GM23338 (cell line): ENCODE measurements around the gene EGFL8.

Experiments
- CREB1 ChIP-seq: fragments of 250-450 bp; sonication (Bioruptor Pico); IDR thresholded peaks from 2 replicates; pipeline ENCODE4 v1.5.0; 2020; ENCODE audit warnings: low read depth, mild to moderate bottlenecking, moderate library complexity
- CTCF ChIP-seq, 2 experiments: fragments of 200-600 bp in 1 of 2; sonication (generic) in 1 of 2; conservative IDR thresholded peaks; 2 replicates each; pipeline versions ENCODE4 v1.5.1 to v1.6.1; 2016 to 2017; ENCODE audit warnings: antibody characterized with exemption in 2 of 2, low read depth in 2 of 2, mild to moderate bottlenecking in 2 of 2, moderate library complexity in 1 of 2
- EZH2 ChIP-seq: fragments of 200-600 bp; sonication (generic); IDR thresholded peaks from one replicate; pipeline ENCODE4 v1.8.0; 2017; ENCODE audit warnings: antibody characterized with exemption, mild to moderate bottlenecking, low read depth; ENCODE audit not compliant: unreplicated experiment
- EZH2phosphoT487 ChIP-seq: fragments of 200-600 bp; sonication (generic); IDR thresholded peaks from one replicate; pipeline ENCODE4 v1.8.1; 2018; ENCODE audit warnings: antibody characterized with exemption; ENCODE audit not compliant: unreplicated experiment
- JUNB ChIP-seq: IDR thresholded peaks from one replicate; pipeline ENCODE4 v1.6.1; 2016; ENCODE audit warnings: antibody characterized with exemption; ENCODE audit not compliant: unreplicated experiment
- NANOG ChIP-seq: IDR thresholded peaks from 2 replicates; pipeline ENCODE4 v1.6.1; 2016; ENCODE audit warnings: antibody characterized with exemption, borderline replicate concordance
- POLR2AphosphoS5 ChIP-seq: IDR thresholded peaks from 2 replicates; pipeline ENCODE4 v1.6.1; 2016; ENCODE audit warnings: antibody characterized with exemption, low read depth
- STAT1 ChIP-seq: IDR thresholded peaks from one replicate; pipeline ENCODE4 v1.6.1; 2016; ENCODE audit warnings: antibody characterized with exemption; ENCODE audit not compliant: unreplicated experiment
- ZNF114 ChIP-seq: fragments of 250-450 bp; sonication (Bioruptor Pico); IDR thresholded peaks from 2 replicates; pipeline ENCODE4 v1.5.0; 2020; ENCODE audit warnings: mild to moderate bottlenecking, moderate library complexity
- ZNF331 ChIP-seq: fragments of 250-450 bp; sonication (Bioruptor Pico); IDR thresholded peaks from 2 replicates; pipeline ENCODE4 v1.5.0; 2020; ENCODE audit warnings: low read depth, mild to moderate bottlenecking, moderate library complexity
- TF ChIP-seq, protein P1 (sequence below): IDR thresholded peaks from one replicate; pipeline ENCODE4 v1.6.1; 2018; ENCODE audit warnings: antibody characterized with exemption; ENCODE audit not compliant: unreplicated experiment
- TF ChIP-seq, protein P2 (sequence below): fragments of 250-450 bp; sonication (Bioruptor Pico); IDR thresholded peaks from 2 replicates; pipeline ENCODE4 v1.5.0; 2020; ENCODE audit warnings: mild to moderate bottlenecking, moderate library complexity
- TF ChIP-seq, protein P3 (sequence below): IDR thresholded peaks from 2 replicates; pipeline ENCODE4 v1.6.1; 2016; ENCODE audit warnings: antibody characterized with exemption

- TF ChIP-seq CTCF (conservative IDR thresholded peaks at IDR 0.05; ENCODE audit: low read depth in 2 of 2) (no peak), EZH2 (no peak), JUNB (no peak), EZH2phosphoT487 (no peak), CREB1 (no peak), POLR2AphosphoS5 (no peak), ZNF114 (CRISPR knock-in tag) (no peak), STAT1 (no peak), ZNF331 (CRISPR knock-in tag) (no peak), NANOG (no peak)
- TF ChIP-seq, protein P1, sequence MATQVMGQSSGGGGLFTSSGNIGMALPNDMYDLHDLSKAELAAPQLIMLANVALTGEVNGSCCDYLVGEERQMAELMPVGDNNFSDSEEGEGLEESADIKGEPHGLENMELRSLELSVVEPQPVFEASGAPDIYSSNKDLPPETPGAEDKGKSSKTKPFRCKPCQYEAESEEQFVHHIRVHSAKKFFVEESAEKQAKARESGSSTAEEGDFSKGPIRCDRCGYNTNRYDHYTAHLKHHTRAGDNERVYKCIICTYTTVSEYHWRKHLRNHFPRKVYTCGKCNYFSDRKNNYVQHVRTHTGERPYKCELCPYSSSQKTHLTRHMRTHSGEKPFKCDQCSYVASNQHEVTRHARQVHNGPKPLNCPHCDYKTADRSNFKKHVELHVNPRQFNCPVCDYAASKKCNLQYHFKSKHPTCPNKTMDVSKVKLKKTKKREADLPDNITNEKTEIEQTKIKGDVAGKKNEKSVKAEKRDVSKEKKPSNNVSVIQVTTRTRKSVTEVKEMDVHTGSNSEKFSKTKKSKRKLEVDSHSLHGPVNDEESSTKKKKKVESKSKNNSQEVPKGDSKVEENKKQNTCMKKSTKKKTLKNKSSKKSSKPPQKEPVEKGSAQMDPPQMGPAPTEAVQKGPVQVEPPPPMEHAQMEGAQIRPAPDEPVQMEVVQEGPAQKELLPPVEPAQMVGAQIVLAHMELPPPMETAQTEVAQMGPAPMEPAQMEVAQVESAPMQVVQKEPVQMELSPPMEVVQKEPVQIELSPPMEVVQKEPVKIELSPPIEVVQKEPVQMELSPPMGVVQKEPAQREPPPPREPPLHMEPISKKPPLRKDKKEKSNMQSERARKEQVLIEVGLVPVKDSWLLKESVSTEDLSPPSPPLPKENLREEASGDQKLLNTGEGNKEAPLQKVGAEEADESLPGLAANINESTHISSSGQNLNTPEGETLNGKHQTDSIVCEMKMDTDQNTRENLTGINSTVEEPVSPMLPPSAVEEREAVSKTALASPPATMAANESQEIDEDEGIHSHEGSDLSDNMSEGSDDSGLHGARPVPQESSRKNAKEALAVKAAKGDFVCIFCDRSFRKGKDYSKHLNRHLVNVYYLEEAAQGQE, result no peak
- TF ChIP-seq, protein P2, sequence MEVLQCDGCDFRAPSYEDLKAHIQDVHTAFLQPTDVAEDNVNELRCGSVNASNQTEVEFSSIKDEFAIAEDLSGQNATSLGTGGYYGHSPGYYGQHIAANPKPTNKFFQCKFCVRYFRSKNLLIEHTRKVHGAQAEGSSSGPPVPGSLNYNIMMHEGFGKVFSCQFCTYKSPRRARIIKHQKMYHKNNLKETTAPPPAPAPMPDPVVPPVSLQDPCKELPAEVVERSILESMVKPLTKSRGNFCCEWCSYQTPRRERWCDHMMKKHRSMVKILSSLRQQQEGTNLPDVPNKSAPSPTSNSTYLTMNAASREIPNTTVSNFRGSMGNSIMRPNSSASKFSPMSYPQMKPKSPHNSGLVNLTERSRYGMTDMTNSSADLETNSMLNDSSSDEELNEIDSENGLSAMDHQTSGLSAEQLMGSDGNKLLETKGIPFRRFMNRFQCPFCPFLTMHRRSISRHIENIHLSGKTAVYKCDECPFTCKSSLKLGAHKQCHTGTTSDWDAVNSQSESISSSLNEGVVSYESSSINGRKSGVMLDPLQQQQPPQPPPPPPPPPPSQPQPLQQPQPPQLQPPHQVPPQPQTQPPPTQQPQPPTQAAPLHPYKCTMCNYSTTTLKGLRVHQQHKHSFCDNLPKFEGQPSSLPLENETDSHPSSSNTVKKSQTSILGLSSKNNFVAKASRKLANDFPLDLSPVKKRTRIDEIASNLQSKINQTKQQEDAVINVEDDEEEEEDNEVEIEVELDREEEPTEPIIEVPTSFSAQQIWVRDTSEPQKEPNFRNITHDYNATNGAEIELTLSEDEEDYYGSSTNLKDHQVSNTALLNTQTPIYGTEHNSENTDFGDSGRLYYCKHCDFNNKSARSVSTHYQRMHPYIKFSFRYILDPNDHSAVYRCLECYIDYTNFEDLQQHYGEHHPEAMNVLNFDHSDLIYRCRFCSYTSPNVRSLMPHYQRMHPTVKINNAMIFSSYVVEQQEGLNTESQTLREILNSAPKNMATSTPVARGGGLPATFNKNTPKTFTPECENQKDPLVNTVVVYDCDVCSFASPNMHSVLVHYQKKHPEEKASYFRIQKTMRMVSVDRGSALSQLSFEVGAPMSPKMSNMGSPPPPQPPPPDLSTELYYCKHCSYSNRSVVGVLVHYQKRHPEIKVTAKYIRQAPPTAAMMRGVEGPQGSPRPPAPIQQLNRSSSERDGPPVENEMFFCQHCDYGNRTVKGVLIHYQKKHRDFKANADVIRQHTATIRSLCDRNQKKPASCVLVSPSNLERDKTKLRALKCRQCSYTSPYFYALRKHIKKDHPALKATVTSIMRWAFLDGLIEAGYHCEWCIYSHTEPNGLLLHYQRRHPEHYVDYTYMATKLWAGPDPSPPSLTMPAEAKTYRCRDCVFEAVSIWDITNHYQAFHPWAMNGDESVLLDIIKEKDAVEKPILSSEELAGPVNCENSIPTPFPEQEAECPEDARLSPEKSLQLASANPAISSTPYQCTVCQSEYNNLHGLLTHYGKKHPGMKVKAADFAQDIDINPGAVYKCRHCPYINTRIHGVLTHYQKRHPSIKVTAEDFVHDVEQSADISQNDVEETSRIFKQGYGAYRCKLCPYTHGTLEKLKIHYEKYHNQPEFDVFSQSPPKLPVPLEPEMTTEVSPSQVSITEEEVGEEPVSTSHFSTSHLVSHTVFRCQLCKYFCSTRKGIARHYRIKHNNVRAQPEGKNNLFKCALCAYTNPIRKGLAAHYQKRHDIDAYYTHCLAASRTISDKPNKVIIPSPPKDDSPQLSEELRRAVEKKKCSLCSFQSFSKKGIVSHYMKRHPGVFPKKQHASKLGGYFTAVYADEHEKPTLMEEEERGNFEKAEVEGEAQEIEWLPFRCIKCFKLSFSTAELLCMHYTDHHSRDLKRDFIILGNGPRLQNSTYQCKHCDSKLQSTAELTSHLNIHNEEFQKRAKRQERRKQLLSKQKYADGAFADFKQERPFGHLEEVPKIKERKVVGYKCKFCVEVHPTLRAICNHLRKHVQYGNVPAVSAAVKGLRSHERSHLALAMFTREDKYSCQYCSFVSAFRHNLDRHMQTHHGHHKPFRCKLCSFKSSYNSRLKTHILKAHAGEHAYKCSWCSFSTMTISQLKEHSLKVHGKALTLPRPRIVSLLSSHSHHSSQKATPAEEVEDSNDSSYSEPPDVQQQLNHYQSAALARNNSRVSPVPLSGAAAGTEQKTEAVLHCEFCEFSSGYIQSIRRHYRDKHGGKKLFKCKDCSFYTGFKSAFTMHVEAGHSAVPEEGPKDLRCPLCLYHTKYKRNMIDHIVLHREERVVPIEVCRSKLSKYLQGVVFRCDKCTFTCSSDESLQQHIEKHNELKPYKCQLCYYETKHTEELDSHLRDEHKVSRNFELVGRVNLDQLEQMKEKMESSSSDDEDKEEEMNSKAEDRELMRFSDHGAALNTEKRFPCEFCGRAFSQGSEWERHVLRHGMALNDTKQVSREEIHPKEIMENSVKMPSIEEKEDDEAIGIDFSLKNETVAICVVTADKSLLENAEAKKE (CRISPR knock-in tag), result no peak
- TF ChIP-seq, protein P3, sequence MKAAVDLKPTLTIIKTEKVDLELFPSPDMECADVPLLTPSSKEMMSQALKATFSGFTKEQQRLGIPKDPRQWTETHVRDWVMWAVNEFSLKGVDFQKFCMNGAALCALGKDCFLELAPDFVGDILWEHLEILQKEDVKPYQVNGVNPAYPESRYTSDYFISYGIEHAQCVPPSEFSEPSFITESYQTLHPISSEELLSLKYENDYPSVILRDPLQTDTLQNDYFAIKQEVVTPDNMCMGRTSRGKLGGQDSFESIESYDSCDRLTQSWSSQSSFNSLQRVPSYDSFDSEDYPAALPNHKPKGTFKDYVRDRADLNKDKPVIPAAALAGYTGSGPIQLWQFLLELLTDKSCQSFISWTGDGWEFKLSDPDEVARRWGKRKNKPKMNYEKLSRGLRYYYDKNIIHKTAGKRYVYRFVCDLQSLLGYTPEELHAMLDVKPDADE, result no peak
Measured at GRCh38 chr6:32178547-32179440, 14.4 kb downstream of the EGFL8 start.
